K562 (cell line): ENCODE data around the gene LRRC26. TPM values are rescaled to one million over a fixed set of nuclear protein-coding genes. Genes with fewer than 3 reads are reported as not detected.
A peak's percentile ranks its signal among the peaks of the same experiment; 100 is the strongest.

Experiments
- CBX2 ChIP-seq: fragments of 200-600 bp; sonication (generic); IDR thresholded peaks from one replicate; pipeline ENCODE4 v1.6.1; 2012; ENCODE audit warnings: mild to moderate bottlenecking, low read length, inconsistent platforms; ENCODE audit not compliant: insufficient read depth, poor library complexity, severe bottlenecking
- CCAR2 ChIP-seq: fragments of 200-400 bp; formaldehyde crosslinking; IDR thresholded peaks from 2 replicates; pipeline ENCODE4 v1.6.1; 2017; ENCODE audit warnings: mild to moderate bottlenecking, low read depth, low read length
- E2F5 ChIP-seq: sonication (generic); formaldehyde crosslinking; IDR thresholded peaks from 2 replicates; pipeline ENCODE4 v1.8.0; 2022; ENCODE audit warnings: mild to moderate bottlenecking, missing genetic modification reagents
- FOXA1 ChIP-seq: fragments of 450-650 bp; IDR thresholded peaks from 2 replicates; pipeline ENCODE4 v1.6.1; 2016; ENCODE audit warnings: mild to moderate bottlenecking, borderline replicate concordance
- HSF4 ChIP-seq: fragments of 250-450 bp; sonication (Bioruptor Pico); IDR thresholded peaks from 2 replicates; pipeline ENCODE4 v2.1.2; 2022; ENCODE audit warnings: mild to moderate bottlenecking, moderate library complexity, borderline replicate concordance
- IFI16 ChIP-seq: fragments of 250-450 bp; sonication (Bioruptor Pico); IDR thresholded peaks from 2 replicates; pipeline ENCODE4 v2.1.2; 2022; ENCODE audit warnings: mild to moderate bottlenecking, inconsistent platforms
- KLF1 ChIP-seq: fragments of 450-650 bp; IDR thresholded peaks from 2 replicates; pipeline ENCODE4 v1.6.1; 2016; ENCODE audit warnings: missing genetic modification characterization, missing compliant biosample characterization
- KLF13 ChIP-seq: fragments of 450-650 bp; IDR thresholded peaks from 2 replicates; pipeline ENCODE4 v1.6.1; 2016; ENCODE audit warnings: missing genetic modification characterization, low read depth, mild to moderate bottlenecking, missing compliant biosample characterization, moderate library complexity, borderline replicate concordance
- L3MBTL2 ChIP-seq: fragments of 450-650 bp; IDR thresholded peaks from 2 replicates; pipeline ENCODE4 v1.6.1; 2016; ENCODE audit warnings: mild to moderate bottlenecking, moderate library complexity
- MLX ChIP-seq, 2 experiments: fragments of 450-650 bp in 1 of 2; sonication (generic) in 1 of 2; formaldehyde crosslinking; conservative IDR thresholded peaks; 2 replicates each; pipeline versions ENCODE4 v1.4.0 to v1.8.1; 2020 to 2022; ENCODE audit warnings: mild to moderate bottlenecking in 1 of 2, missing genetic modification reagents in 1 of 2
- NCOA6 ChIP-seq: fragments of 450-650 bp; IDR thresholded peaks from 2 replicates; pipeline ENCODE4 v1.6.1; 2017; ENCODE audit warnings: mild to moderate bottlenecking
- POLR3G ChIP-seq: IDR thresholded peaks from 2 replicates; pipeline ENCODE4 v1.6.1; 2011; ENCODE audit not compliant: insufficient read length, insufficient replicate concordance; ENCODE audit errors: extremely low read depth
- RAD21 ChIP-seq, 2 experiments: fragments of 250-450 bp in 1 of 2; fragments of 450-650 bp in 1 of 2; sonication (Bioruptor Pico) in 1 of 2; formaldehyde crosslinking in 1 of 2; IDR thresholded peaks in 1 of 2; conservative IDR thresholded peaks in 1 of 2; 2 replicates each; pipeline versions ENCODE4 v1.4.0 to v1.8.0; 2020 to 2022; ENCODE audit warnings: mild to moderate bottlenecking in 2 of 2, moderate library complexity in 1 of 2
- RUNX1 ChIP-seq: sonication (generic); IDR thresholded peaks from 2 replicates; pipeline ENCODE4 v1.6.1; 2016; ENCODE audit warnings: antibody characterized with exemption, low read depth
- SIRT6 ChIP-seq: IDR thresholded peaks from one replicate; pipeline ENCODE4 v1.6.1; 2012; ENCODE audit warnings: low read depth, mild to moderate bottlenecking, control low read depth, inconsistent platforms, low read length, moderate library complexity
- SMARCC2 ChIP-seq: fragments of 450-650 bp; IDR thresholded peaks from 2 replicates; pipeline ENCODE4 v1.6.1; 2017; ENCODE audit warnings: antibody characterized with exemption, moderate library complexity, mild to moderate bottlenecking, low read depth
- ZFPM2 ChIP-seq: fragments of 250-450 bp; sonication (Bioruptor Pico); IDR thresholded peaks from 2 replicates; pipeline ENCODE4 v1.5.1; 2022; ENCODE audit warnings: mild to moderate bottlenecking
- ZNF134 ChIP-seq: fragments of 250-450 bp; sonication (Bioruptor Pico); conservative IDR thresholded peaks from 2 replicates; pipeline ENCODE4 v1.4.0; 2020
- ZNF146 ChIP-seq: IDR thresholded peaks from one replicate; pipeline ENCODE4 v1.6.1; 2018; ENCODE audit warnings: missing compliant biosample characterization; ENCODE audit not compliant: unreplicated experiment
- ZNF197 ChIP-seq: fragments of 200-800 bp; sonication (Bioruptor generic); IDR thresholded peaks from 2 replicates; pipeline ENCODE4 v1.6.1; 2016; ENCODE audit warnings: low read depth, missing genetic modification characterization, missing compliant biosample characterization
- ZNF274 ChIP-seq: IDR thresholded peaks from 2 replicates; pipeline ENCODE4 v1.6.1; 2011; ENCODE audit warnings: low read depth, mild to moderate bottlenecking, low read length, moderate library complexity, borderline replicate concordance
- ZNF75A ChIP-seq: fragments of 450-650 bp; formaldehyde crosslinking; IDR thresholded peaks from 2 replicates; pipeline ENCODE4 v1.4.0; 2020; ENCODE audit warnings: mild to moderate bottlenecking
- polyA plus RNA-seq, 8 experiments: library from polyadenylated mRNA; depleted of rRNA in 4 of 8; stranded (reverse) in 5 of 8; unstranded in 3 of 8; fragments of >200 nt; fragmentation: Nextera tagmentation in 2 of 8; fragmentation: Illumina TruSeq in 1 of 8; extraction: Ambion mirVana in 2 of 8; extraction: Trizol in 1 of 8; gene quantifications; 2 replicates each; pipeline versions ENCODE4 v1.2.1 to v1.2.3, GENCODE V29; 2011 to 2014; ENCODE audit warnings: inconsistent platforms in 1 of 8, missing spikeins in 1 of 8
- total RNA-seq, 7 experiments: library from RNA; depleted of rRNA in 6 of 7; stranded (reverse); fragments of >200 nt in 6 of 7; fragmentation: Illumina TruSeq in 2 of 7; extraction: Trizol in 2 of 7; gene quantifications; 2 replicates each; pipeline versions ENCODE4 v1.2.1 to v1.2.3, GENCODE V29; 2011 to 2021; ENCODE audit warnings: low replicate concordance in 1 of 7
- TF ChIP-seq, protein P1 (sequence below): fragments of 450-650 bp; IDR thresholded peaks from 2 replicates; pipeline ENCODE4 v1.6.1; 2016
- TF ChIP-seq, protein P2 (sequence below): fragments of 250-450 bp; sonication (Bioruptor Pico); IDR thresholded peaks from 2 replicates; pipeline ENCODE4 v1.9.0; 2021; ENCODE audit warnings: mild to moderate bottlenecking, inconsistent platforms

LRRC26 gene
- total and polyA plus RNA-seq, 9 of the 15 experiments (the other 6 are each of a cell fraction or from before 2014, with no cell fraction given): not detected

GRCh38 chr9:137205126-137206069 lies 35.5 kb upstream of the LRRC26 start, which contains the start of the genes NDOR1 and TMEM203 (continued):
- peak in 1 of 2 experiments; percentile 74; a peak in 1 of 4 replicates for TF ChIP-seq MLX (CRISPR knock-in tag; conservative IDR thresholded peaks at IDR 0.05)
- no peak for TF ChIP-seq ZNF75A
- TF ChIP-seq SMARCC2: no peak
- no peak for TF ChIP-seq ZNF274
- TF ChIP-seq KLF13: 0 out of 2 replicates have a peak, but pooled peaks have one; percentile 26
- no peak for TF ChIP-seq RAD21 (CRISPR knock-in tag; conservative IDR thresholded peaks at IDR 0.05 in 1 of 2, IDR thresholded peaks at IDR 0.05 in 1 of 2)
- no peak for TF ChIP-seq ZNF197
- TF ChIP-seq, protein P1, sequence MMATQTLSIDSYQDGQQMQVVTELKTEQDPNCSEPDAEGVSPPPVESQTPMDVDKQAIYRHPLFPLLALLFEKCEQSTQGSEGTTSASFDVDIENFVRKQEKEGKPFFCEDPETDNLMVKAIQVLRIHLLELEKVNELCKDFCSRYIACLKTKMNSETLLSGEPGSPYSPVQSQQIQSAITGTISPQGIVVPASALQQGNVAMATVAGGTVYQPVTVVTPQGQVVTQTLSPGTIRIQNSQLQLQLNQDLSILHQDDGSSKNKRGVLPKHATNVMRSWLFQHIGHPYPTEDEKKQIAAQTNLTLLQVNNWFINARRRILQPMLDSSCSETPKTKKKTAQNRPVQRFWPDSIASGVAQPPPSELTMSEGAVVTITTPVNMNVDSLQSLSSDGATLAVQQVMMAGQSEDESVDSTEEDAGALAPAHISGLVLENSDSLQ: no peak
- no peak for TF ChIP-seq RUNX1
- TF ChIP-seq KLF1: peak; percentile 76
- no peak for TF ChIP-seq SIRT6
- TF ChIP-seq, protein P2, sequence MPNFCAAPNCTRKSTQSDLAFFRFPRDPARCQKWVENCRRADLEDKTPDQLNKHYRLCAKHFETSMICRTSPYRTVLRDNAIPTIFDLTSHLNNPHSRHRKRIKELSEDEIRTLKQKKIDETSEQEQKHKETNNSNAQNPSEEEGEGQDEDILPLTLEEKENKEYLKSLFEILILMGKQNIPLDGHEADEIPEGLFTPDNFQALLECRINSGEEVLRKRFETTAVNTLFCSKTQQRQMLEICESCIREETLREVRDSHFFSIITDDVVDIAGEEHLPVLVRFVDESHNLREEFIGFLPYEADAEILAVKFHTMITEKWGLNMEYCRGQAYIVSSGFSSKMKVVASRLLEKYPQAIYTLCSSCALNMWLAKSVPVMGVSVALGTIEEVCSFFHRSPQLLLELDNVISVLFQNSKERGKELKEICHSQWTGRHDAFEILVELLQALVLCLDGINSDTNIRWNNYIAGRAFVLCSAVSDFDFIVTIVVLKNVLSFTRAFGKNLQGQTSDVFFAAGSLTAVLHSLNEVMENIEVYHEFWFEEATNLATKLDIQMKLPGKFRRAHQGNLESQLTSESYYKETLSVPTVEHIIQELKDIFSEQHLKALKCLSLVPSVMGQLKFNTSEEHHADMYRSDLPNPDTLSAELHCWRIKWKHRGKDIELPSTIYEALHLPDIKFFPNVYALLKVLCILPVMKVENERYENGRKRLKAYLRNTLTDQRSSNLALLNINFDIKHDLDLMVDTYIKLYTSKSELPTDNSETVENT (CRISPR knock-in tag): peak; percentile 74
- TF ChIP-seq L3MBTL2: no peak
- TF ChIP-seq NCOA6: no peak
- no peak for TF ChIP-seq POLR3G
- no peak for TF ChIP-seq CCAR2
- no peak for TF ChIP-seq E2F5 (CRISPR knock-in tag)
- TF ChIP-seq IFI16: no peak
- no peak for TF ChIP-seq ZFPM2 (CRISPR knock-in tag)
- TF ChIP-seq FOXA1: no peak
- no peak for TF ChIP-seq CBX2
- no peak for TF ChIP-seq HSF4
- no peak for TF ChIP-seq ZNF146 (CRISPR knock-in tag)
- TF ChIP-seq ZNF134 (CRISPR knock-in tag): no peak
